Stimulated activated memory B cell treated with anti-CD40 and anti-IgM and Interleukin-4, amounts not matched to agents 10 μg/mL and 1 μg/mL and 100 μg/mL, for 72 hours (primary cell): ENCODE data around the gene MTARC2.

Experiments
- ATAC-seq: fragments of 150-1000 bp; cut with Tn5 transposase; 2 replicates; pipeline ENCODE4 v1.10.0; 2021
- H3K27ac Mint-ChIP-seq: one replicate; pipeline ENCODE4 v1.8.0; 2022; ENCODE audit warnings: mild to moderate bottlenecking, mixed read lengths
- H3K27me3 Mint-ChIP-seq: one replicate; pipeline ENCODE4 v1.8.0; 2022; ENCODE audit warnings: mixed read lengths
- H3K36me3 Mint-ChIP-seq: one replicate; pipeline ENCODE4 v1.8.0; 2022; ENCODE audit warnings: mixed read lengths
- H3K4me1 Mint-ChIP-seq: one replicate; pipeline ENCODE4 v1.8.0; 2022; ENCODE audit warnings: mixed read lengths
- H3K4me3 Mint-ChIP-seq: one replicate; pipeline ENCODE4 v1.8.0; 2022; ENCODE audit warnings: mild to moderate bottlenecking, moderate library complexity, mixed read lengths
- H3K9me3 Mint-ChIP-seq: one replicate; pipeline ENCODE4 v1.8.0; 2022; ENCODE audit warnings: mixed read lengths

MTARC2 gene

GRCh38 chr1:220747437-220748088, 559 bp upstream of the MTARC2 start:
- peak overlapping the region; percentile 70 for H3K27ac Mint-ChIP-seq
- peaks cover 39% of the 10 kb centered on the region for H3K4me1 Mint-ChIP-seq
- H3K9me3 Mint-ChIP-seq: no peaks in the 10 kb centered on the region
- no peak for ATAC-seq
- H3K36me3 Mint-ChIP-seq: peaks cover 18% of the 10 kb centered on the region
- H3K27me3 Mint-ChIP-seq: peaks cover 30% of the 10 kb centered on the region
- peak overlapping the region; percentile 75 for H3K4me3 Mint-ChIP-seq

DNA sequence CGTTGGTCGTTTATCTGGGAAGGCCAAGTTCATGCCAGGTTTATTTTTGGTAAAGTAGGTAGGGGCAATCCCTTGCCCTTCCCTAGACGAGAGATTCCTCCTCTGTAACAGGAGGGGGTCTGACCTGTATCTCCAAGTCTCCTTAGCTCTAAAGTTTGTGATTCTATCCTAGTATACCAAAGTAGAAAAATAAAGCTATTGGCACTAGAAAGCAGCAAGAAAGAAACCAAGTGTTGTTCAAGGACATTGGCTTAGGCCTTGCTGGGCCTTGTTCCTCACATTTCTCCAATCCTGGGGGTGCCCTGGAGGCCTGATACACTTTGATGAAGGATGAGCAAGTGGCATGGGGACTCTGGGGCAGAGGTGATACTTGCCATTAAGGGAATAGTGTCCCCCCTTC, 814 bp downstream of the MTARC2 start:
- H3K4me1 Mint-ChIP-seq: peaks cover 42% of the 10 kb centered on the region
- H3K36me3 Mint-ChIP-seq: peaks cover 18% of the 10 kb centered on the region
- H3K27me3 Mint-ChIP-seq: peaks cover 30% of the 10 kb centered on the region
- ATAC-seq: no peak
- H3K4me3 Mint-ChIP-seq: peak overlapping the region; percentile 75
- no peaks in the 10 kb centered on the region for H3K9me3 Mint-ChIP-seq
- H3K27ac Mint-ChIP-seq: peak overlapping the region; percentile 70

GRCh38 chr1:220750131-220750515, 2.0 kb downstream of the MTARC2 start:
- Mint-ChIP-seq H3K36me3 (peaks cover 25% of the 10 kb centered on the region), H3K27me3 (peaks cover 30% of the 10 kb centered on the region), H3K27ac (no peak overlapping the region), H3K9me3 (no peaks in the 10 kb centered on the region), H3K4me1 (peaks cover 51% of the 10 kb centered on the region), H3K4me3 (peak overlapping the region; percentile 75)
- no peak for ATAC-seq

GRCh38 chr1:220751111-220751510, 3.0 kb downstream of the MTARC2 start:
- Mint-ChIP-seq H3K4me1 (peaks cover 51% of the 10 kb centered on the region), H3K27ac (peak overlapping the region; percentile 44), H3K9me3 (no peaks in the 10 kb centered on the region), H3K36me3 (peaks cover 29% of the 10 kb centered on the region), H3K27me3 (peaks cover 23% of the 10 kb centered on the region), H3K4me3 (no peak overlapping the region)
- ATAC-seq: no peak

GRCh38 chr1:220754212-220754917, 6.2 kb downstream of the MTARC2 start:
- H3K4me1 Mint-ChIP-seq: peaks cover 31% of the 10 kb centered on the region
- no peak for ATAC-seq
- H3K27ac Mint-ChIP-seq: no peak overlapping the region
- no peak overlapping the region for H3K4me3 Mint-ChIP-seq
- H3K9me3 Mint-ChIP-seq: no peaks in the 10 kb centered on the region
- peaks cover 33% of the 10 kb centered on the region for H3K36me3 Mint-ChIP-seq
- peaks cover 7% of the 10 kb centered on the region for H3K27me3 Mint-ChIP-seq

- no peaks in the 10 kb centered on the region for H3K9me3 Mint-ChIP-seq
- H3K36me3 Mint-ChIP-seq: peaks cover 35% of the 10 kb centered on the region
- no peak for ATAC-seq
- no peak overlapping the region for H3K27ac Mint-ChIP-seq
- peaks cover 1% of the 10 kb centered on the region for H3K27me3 Mint-ChIP-seq
- H3K4me3 Mint-ChIP-seq: no peak overlapping the region
- H3K4me1 Mint-ChIP-seq: peaks cover 26% of the 10 kb centered on the region
These were observed 6.8 kb downstream of the MTARC2 start for GRCh38 chr1:220754918-220755295.

- ATAC-seq: no peak
- peaks cover 35% of the 10 kb centered on the region for H3K36me3 Mint-ChIP-seq
- H3K9me3 Mint-ChIP-seq: no peaks in the 10 kb centered on the region
- H3K4me3 Mint-ChIP-seq: no peak overlapping the region
- peaks cover 22% of the 10 kb centered on the region for H3K4me1 Mint-ChIP-seq
- no peaks in the 10 kb centered on the region for H3K27me3 Mint-ChIP-seq
- H3K27ac Mint-ChIP-seq: no peak overlapping the region
These were observed 7.2 kb downstream of the MTARC2 start for GRCh38 chr1:220755309-220755708.

- Mint-ChIP-seq H3K9me3 (no peaks in the 10 kb centered on the region), H3K27me3 (no peaks in the 10 kb centered on the region), H3K27ac (no peak overlapping the region), H3K4me1 (peaks cover 12% of the 10 kb centered on the region), H3K36me3 (peaks cover 37% of the 10 kb centered on the region), H3K4me3 (no peak overlapping the region)
- no peak for ATAC-seq
These were observed 9.3 kb downstream of the MTARC2 start for GRCh38 chr1:220757441-220757840.

GRCh38 chr1:220759147-220759546, 11.0 kb downstream of the MTARC2 start:
- H3K27me3 Mint-ChIP-seq: no peaks in the 10 kb centered on the region
- peaks cover 6% of the 10 kb centered on the region for H3K4me1 Mint-ChIP-seq
- H3K9me3 Mint-ChIP-seq: no peaks in the 10 kb centered on the region
- peaks cover 37% of the 10 kb centered on the region for H3K36me3 Mint-ChIP-seq
- no peak overlapping the region for H3K27ac Mint-ChIP-seq
- no peak overlapping the region for H3K4me3 Mint-ChIP-seq
- ATAC-seq: no peak

DNA sequence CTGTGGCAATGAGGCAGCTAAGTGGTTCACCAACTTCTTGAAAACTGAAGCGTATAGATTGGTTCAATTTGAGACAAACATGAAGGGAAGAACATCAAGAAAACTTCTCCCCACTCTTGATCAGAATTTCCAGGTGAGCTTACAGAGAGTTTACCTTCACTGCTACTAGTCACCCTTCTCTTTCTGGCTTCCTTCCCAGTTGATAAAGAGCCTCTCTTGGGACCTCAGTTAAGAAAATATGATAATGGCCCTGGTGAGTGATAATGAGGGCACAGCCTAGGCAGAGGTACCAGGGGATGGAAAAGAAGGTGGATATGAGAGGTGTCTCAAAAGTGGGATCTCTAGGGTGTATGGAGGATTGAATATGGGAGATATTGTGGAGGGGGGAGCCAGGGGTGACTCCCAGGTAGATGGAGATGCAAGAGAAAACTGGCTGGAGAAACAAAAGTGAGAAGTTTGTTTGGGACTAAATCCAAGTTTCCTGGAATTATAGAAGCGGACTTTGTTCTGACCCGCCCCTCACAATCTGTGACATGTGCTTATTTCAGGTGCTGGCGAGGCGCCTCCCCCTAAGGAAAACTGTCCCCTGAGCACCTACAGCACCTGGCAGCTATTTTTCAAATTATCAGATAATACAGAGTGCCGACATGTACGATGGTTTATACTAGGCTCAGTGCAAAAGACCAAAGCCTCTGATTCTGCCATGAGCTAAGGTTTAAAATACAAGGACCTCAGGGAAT, 13.7 kb downstream of the MTARC2 start:
- peaks cover 23% of the 10 kb centered on the region for H3K36me3 Mint-ChIP-seq
- no peaks in the 10 kb centered on the region for H3K27me3 Mint-ChIP-seq
- H3K27ac Mint-ChIP-seq: no peak overlapping the region
- ATAC-seq: no peak
- H3K4me1 Mint-ChIP-seq: no peaks in the 10 kb centered on the region
- H3K4me3 Mint-ChIP-seq: no peak overlapping the region
- no peaks in the 10 kb centered on the region for H3K9me3 Mint-ChIP-seq

DNA sequence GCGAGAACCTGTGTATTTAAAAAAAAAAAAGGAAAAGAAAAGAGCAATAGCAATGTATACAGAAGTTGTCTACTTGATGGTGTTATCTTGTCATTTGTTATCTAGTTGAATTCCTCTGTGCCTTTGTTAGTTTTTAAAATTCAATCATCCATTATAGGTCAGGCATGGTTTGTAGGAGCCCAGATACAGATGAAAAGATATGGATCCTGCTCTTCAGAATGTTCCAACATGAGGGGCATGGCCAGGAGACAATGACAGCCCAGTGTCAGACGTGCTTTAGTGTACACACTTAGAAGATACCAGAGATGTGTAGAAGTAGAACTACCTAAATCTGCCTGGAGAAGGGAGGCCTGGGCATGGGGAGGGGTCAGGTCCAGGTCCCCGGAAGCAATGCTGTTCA, 16.6 kb downstream of the MTARC2 start:
- no peaks in the 10 kb centered on the region for H3K9me3 Mint-ChIP-seq
- no peaks in the 10 kb centered on the region for H3K27me3 Mint-ChIP-seq
- H3K4me3 Mint-ChIP-seq: no peak overlapping the region
- H3K4me1 Mint-ChIP-seq: peaks cover 16% of the 10 kb centered on the region
- peak overlapping the region; percentile 2 for H3K27ac Mint-ChIP-seq
- peaks cover 32% of the 10 kb centered on the region for H3K36me3 Mint-ChIP-seq
- no peak for ATAC-seq

DNA sequence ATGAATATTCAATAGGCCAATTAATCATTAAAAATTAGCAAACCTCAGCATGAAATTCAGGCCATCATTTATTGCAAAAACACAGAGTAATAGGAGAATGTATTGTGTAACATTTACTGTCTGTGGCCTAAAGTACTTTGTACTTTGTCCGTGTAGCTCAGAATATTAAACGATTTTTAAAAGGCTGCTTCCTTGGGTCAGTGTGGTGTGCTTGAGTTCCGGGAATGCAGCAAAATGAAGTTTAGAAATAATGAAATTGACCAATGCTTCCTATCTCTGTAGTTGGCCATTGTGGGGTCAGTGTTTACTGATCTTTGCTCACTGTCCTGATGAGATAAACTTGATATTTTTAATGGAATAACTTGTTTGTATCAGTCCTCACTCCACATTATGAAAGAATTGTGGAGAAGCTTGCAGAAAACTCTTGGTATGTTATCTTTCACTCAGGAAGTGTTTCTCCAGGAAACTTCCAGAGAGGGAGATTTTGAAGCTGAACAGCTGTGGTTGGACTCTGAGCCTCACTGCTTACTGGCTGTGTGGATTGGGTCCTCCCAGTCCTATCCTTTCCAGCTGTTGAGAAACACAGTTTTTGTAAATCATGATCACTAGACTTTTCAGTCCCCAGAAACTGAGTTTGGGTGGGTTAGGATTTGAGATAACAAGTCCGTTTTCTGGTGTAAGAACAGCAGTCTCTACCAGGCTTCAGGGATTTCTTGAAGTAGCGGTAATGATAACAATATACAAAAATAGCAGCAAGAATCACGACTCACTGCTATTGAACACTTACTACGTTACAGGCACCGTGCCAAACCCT, 19.4 kb downstream of the MTARC2 start:
- Mint-ChIP-seq H3K36me3 (peaks cover 24% of the 10 kb centered on the region), H3K9me3 (no peaks in the 10 kb centered on the region), H3K27me3 (no peaks in the 10 kb centered on the region), H3K27ac (peak overlapping the region; percentile 98), H3K4me1 (peaks cover 31% of the 10 kb centered on the region), H3K4me3 (no peak overlapping the region)
- no peak for ATAC-seq

- no peak overlapping the region for H3K4me3 Mint-ChIP-seq
- H3K27me3 Mint-ChIP-seq: no peaks in the 10 kb centered on the region
- ATAC-seq: no peak
- H3K9me3 Mint-ChIP-seq: no peaks in the 10 kb centered on the region
- H3K4me1 Mint-ChIP-seq: peaks cover 37% of the 10 kb centered on the region
- peaks cover 27% of the 10 kb centered on the region for H3K36me3 Mint-ChIP-seq
- H3K27ac Mint-ChIP-seq: peak overlapping the region; percentile 98
These were observed 20.0 kb downstream of the MTARC2 start for GRCh38 chr1:220768126-220768601.

- H3K9me3 Mint-ChIP-seq: no peaks in the 10 kb centered on the region
- peaks cover 41% of the 10 kb centered on the region for H3K4me1 Mint-ChIP-seq
- H3K27ac Mint-ChIP-seq: peak overlapping the region; percentile 98
- H3K27me3 Mint-ChIP-seq: no peaks in the 10 kb centered on the region
- peak overlapping the region; percentile 67 for H3K4me3 Mint-ChIP-seq
- peaks cover 31% of the 10 kb centered on the region for H3K36me3 Mint-ChIP-seq
- no peak for ATAC-seq
These were observed 21.1 kb downstream of the MTARC2 start for GRCh38 chr1:220769205-220769604.
